Measurements from ENCODE around the gene PSMD9.

GRCh38 chr12:121899590-121899989 is 11.0 kb downstream of the PSMD9 start:
- TF ChIP-seq CTCF (conservative IDR thresholded peaks at IDR 0.05; ENCODE audit: low read length) (no peak), EZH2phosphoT487 (IDR thresholded peaks at IDR 0.05; ENCODE audit: borderline replicate concordance) (no peak)

Data from Loucy (cell line).